Anterior cingulate cortex (tissue), 58 donors: Measurements from ENCODE around the gene TSPO.
A peak's percentile ranks its signal among the peaks of the same experiment; 100 is the strongest.

ENCODE experiments used
- DNase-seq, 58 donors: peaks; one replicate each; lab custom pipeline; 2025; lab: John Stamatoyannopoulos, UW

TSPO gene

GRCh38 chr22:43199541-43199940, 48.2 kb downstream of the TSPO start:
- DNase-seq, result no peak

- DNase-seq, result no peak
Measured at GRCh38 chr22:43200031-43200430, 48.7 kb downstream of the TSPO start.

GRCh38 chr22:43200555-43200954, 49.2 kb downstream of the TSPO start:
- DNase-seq, result no peak

- no peak for DNase-seq
Measured at GRCh38 chr22:43201486-43202219, 50.3 kb downstream of the TSPO start.

- no peak for DNase-seq
Measured at GRCh38 chr22:43202326-43202725, 51.0 kb downstream of the TSPO start.

- no peak for DNase-seq
Measured at GRCh38 chr22:43202756-43203410, 51.5 kb downstream of the TSPO start.

- no peak for DNase-seq
Measured at GRCh38 chr22:43203471-43203981, 52.2 kb downstream of the TSPO start.

- no peak for DNase-seq
Measured at GRCh38 chr22:43205261-43205691, 53.9 kb downstream of the TSPO start.

GRCh38 chr22:43205748-43206508, 54.6 kb downstream of the TSPO start:
- peak in 1 of 58 donors; percentile 56 for DNase-seq

GRCh38 chr22:43206509-43207161, 55.3 kb downstream of the TSPO start:
- DNase-seq, result peak in 1 of 58 donors; percentile 43

GRCh38 chr22:43207386-43207785, 56.0 kb downstream of the TSPO start:
- DNase-seq, result no peak

GRCh38 chr22:43207849-43208702, 56.7 kb downstream of the TSPO start:
- no peak for DNase-seq

- no peak for DNase-seq
Measured at GRCh38 chr22:43208703-43209522, 57.6 kb downstream of the TSPO start.

- no peak for DNase-seq
Measured at GRCh38 chr22:43209523-43209890, 58.1 kb downstream of the TSPO start.

- DNase-seq, result no peak
Measured at GRCh38 chr22:43209971-43210370, 58.6 kb downstream of the TSPO start.

GRCh38 chr22:43210631-43211515, 59.5 kb downstream of the TSPO start:
- no peak for DNase-seq

GRCh38 chr22:43211941-43212433, 60.6 kb downstream of the TSPO start:
- no peak for DNase-seq
